Neuronal stem cell (in vitro differentiated cells): ENCODE data around the gene ATF6B.

ENCODE experiments used
- DNase-seq: peaks from one replicate; pipeline ENCODE4 v3.0.0-alpha.2; 2013; ENCODE audit warnings: low spot score
- H2AFZ ChIP-seq: one replicate; pipeline ENCODE4 v1.6.1; 2013; ENCODE audit warnings: mild to moderate bottlenecking, low read length, inconsistent platforms
- H2AK5ac ChIP-seq: 2 replicates; pipeline ENCODE4 v1.6.1; 2013; ENCODE audit warnings: low read depth, mild to moderate bottlenecking, inconsistent platforms, low read length, moderate library complexity, mixed read lengths
- H2BK120ac ChIP-seq: 2 replicates; pipeline ENCODE4 v1.6.1; 2013; ENCODE audit warnings: low read depth, mild to moderate bottlenecking, inconsistent platforms, low read length, moderate library complexity, mixed read lengths
- H2BK12ac ChIP-seq: one replicate; pipeline ENCODE4 v1.6.1; 2013; ENCODE audit warnings: low read length, inconsistent platforms
- H2BK15ac ChIP-seq: 2 replicates; pipeline ENCODE4 v1.6.1; 2013; ENCODE audit warnings: mild to moderate bottlenecking, low read length, inconsistent platforms, mixed read lengths
- H2BK5ac ChIP-seq: one replicate; pipeline ENCODE4 v1.6.1; 2013; ENCODE audit warnings: inconsistent platforms, mild to moderate bottlenecking, low read length, moderate library complexity
- H3K14ac ChIP-seq: one replicate; pipeline ENCODE4 v1.6.1; 2013; ENCODE audit warnings: low read length, inconsistent platforms
- H3K18ac ChIP-seq: 2 replicates; pipeline ENCODE4 v1.6.1; 2013; ENCODE audit warnings: low read length, inconsistent platforms
- H3K23ac ChIP-seq: 2 replicates; pipeline ENCODE4 v1.6.1; 2013; ENCODE audit warnings: low read depth, mild to moderate bottlenecking, mixed read lengths, low read length, inconsistent platforms; ENCODE audit not compliant: poor library complexity
- H3K27ac ChIP-seq: replicated peaks from 3 replicates; pipeline ENCODE4 v1.5.1; 2013; ENCODE audit warnings: low read length, inconsistent platforms
- H3K27me3 ChIP-seq, 3 experiments: 2 replicates each; pipeline ENCODE4 v1.6.1; 2013; ENCODE audit warnings: low read length in 3 of 3, mild to moderate bottlenecking in 2 of 3, inconsistent platforms in 1 of 3, low read depth in 1 of 3, mixed read lengths in 1 of 3, moderate library complexity in 1 of 3; ENCODE audit not compliant: control insufficient read depth in 3 of 3, insufficient read depth in 3 of 3
- H3K36me3 ChIP-seq, 2 donors: replicated peaks in 1 of 2; 2 replicates each; pipeline ENCODE4 v1.6.1; 2013; ENCODE audit warnings: low read length in 2 of 2; ENCODE audit not compliant: control insufficient read depth in 2 of 2, insufficient read depth in 2 of 2
- H3K4ac ChIP-seq: 2 replicates; pipeline ENCODE4 v1.6.1; 2013; ENCODE audit warnings: inconsistent platforms, mild to moderate bottlenecking, low read length, moderate library complexity
- H3K4me1 ChIP-seq, 2 donors: 1 replicate in 1 of 2; 2 replicates in 1 of 2; pipeline ENCODE4 v1.6.1; 2013; ENCODE audit warnings: low read length in 2 of 2, low read depth in 1 of 2; ENCODE audit not compliant: control insufficient read depth in 2 of 2, insufficient read depth in 1 of 2
- H3K4me2 ChIP-seq: one replicate; pipeline ENCODE4 v1.6.1; 2013; ENCODE audit warnings: mild to moderate bottlenecking, low read length, inconsistent platforms; ENCODE audit not compliant: insufficient read depth, poor library complexity, severe bottlenecking
- H3K4me3 ChIP-seq, 2 donors: 2 replicates each; pipeline ENCODE4 v1.5.1; 2013; ENCODE audit warnings: low read length in 2 of 2, mild to moderate bottlenecking in 2 of 2, inconsistent platforms in 1 of 2, moderate library complexity in 1 of 2
- H3K79me1 ChIP-seq: one replicate; pipeline ENCODE4 v1.6.1; 2013; ENCODE audit warnings: low read depth, mild to moderate bottlenecking, inconsistent platforms, low read length, moderate library complexity
- H3K9ac ChIP-seq: one replicate; pipeline ENCODE4 v1.6.1; 2013; ENCODE audit warnings: mild to moderate bottlenecking, low read depth, low read length, inconsistent platforms; ENCODE audit not compliant: poor library complexity
- H3K9me3 ChIP-seq, 2 donors: replicated peaks in 1 of 2; 2 replicates each; pipeline versions ENCODE3 to v1.6.1; 2013; ENCODE audit warnings: low read length in 2 of 2, mild to moderate bottlenecking in 2 of 2, inconsistent platforms in 1 of 2, low read depth in 1 of 2, mixed read lengths in 1 of 2, moderate library complexity in 1 of 2; ENCODE audit not compliant: control insufficient read depth in 2 of 2, insufficient read depth in 1 of 2
- H4K8ac ChIP-seq: one replicate; pipeline ENCODE4 v1.6.1; 2013; ENCODE audit warnings: low read depth, mild to moderate bottlenecking, inconsistent platforms, low read length, moderate library complexity
- H4K91ac ChIP-seq: one replicate; pipeline ENCODE4 v1.6.1; 2013; ENCODE audit warnings: low read length, low read depth, mild to moderate bottlenecking, inconsistent platforms; ENCODE audit not compliant: poor library complexity
- WGBS, 2 donors: extraction: QIAGEN DNeasy Blood & Tissue Kit; methylation state at CpG; one replicate each; pipeline ENCODE4 v1.1.7; 2013; ENCODE audit warnings: missing lambda C conversion rate in 2 of 2, mixed read lengths in 1 of 2; ENCODE audit not compliant: insufficient read length in 2 of 2, insufficient replicate concordance in 1 of 2; ENCODE audit errors: extremely low coverage in 2 of 2; 5-methylcytosine and 5-hydroxymethylcytosine counted together

ATF6B gene

DNA sequence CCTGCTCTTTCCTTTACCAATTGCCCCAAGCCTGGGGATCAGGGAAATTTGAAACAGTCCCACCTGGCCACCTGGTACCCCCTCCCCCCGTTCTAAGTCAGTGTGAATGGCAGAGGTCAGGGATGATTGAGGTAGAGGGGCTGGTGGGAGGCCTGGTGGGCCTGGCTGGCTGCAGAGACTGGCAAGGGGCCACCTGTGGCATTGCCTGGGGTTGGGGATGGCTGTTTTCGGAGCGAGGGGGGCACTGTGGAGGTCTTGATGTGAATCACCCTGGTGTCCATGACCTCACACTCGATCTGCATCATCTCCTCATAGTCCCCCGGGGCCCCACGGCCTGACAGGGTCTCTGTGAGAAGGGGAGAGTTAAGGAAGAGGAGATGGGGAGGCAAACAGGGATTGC lies 12.4 kb downstream of the ATF6B start:
- no CpG with 5 or more reads among the region's 6 CpGs for WGBS, 2 donors
- DNase-seq: no peak
- Histone ChIP-seq H3K14ac (no peak overlapping the region), H3K9ac (no peak overlapping the region), H3K18ac (no peak overlapping the region), H2BK12ac (no peak overlapping the region), H3K4me1 (peaks cover 4 to 12% of the 10 kb centered on the region in 2 donors), H3K27me3 (no peaks in the 10 kb centered on the region), H3K4me3 (no peak overlapping the region), H3K23ac (no peak overlapping the region), H3K36me3 (peaks cover 41 to 54% of the 10 kb centered on the region in 2 donors), H3K79me1 (peaks cover 2% of the 10 kb centered on the region), H3K4ac (no peak overlapping the region), H4K8ac (no peak overlapping the region), H2BK5ac (no peak overlapping the region), H3K27ac (no peak overlapping the region), H2BK15ac (no peak overlapping the region), H2BK120ac (no peak overlapping the region), H3K4me2 (no peak overlapping the region), H2AK5ac (no peak overlapping the region), H4K91ac (no peak overlapping the region), H2AFZ (no peak overlapping the region), H3K9me3 (peaks cover 0 to 2% of the 10 kb centered on the region in 2 donors)

DNA sequence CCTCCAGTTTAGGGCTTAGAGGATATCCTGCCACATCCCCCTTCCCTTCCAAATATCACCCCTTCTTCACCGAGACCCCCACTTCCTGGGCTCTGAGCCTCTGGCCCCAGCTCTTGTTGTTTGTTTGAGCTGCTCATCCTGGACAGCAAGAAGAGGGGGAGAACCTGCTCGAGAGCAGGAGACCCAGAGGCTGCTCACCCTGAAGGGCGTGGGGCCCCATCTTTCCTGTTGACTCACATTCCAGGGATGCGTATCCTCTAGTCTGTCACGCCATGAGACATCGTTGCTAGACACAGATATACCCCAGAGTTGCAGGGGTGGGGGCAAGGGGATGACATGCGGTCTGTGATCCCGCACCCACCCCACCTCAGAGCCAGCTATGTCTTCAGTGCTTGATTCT lies 13.2 kb downstream of the ATF6B start:
- Histone ChIP-seq H3K4me2 (no peak overlapping the region), H2BK120ac (no peak overlapping the region), H3K27ac (no peak overlapping the region), H3K14ac (no peak overlapping the region), H2BK12ac (no peak overlapping the region), H2AFZ (no peak overlapping the region), H3K79me1 (peaks cover 2% of the 10 kb centered on the region), H3K4me1 (peaks cover 4 to 12% of the 10 kb centered on the region in 2 donors), H3K36me3 (peaks cover 40 to 49% of the 10 kb centered on the region in 2 donors), H3K27me3 (peaks cover 0 to 2% (median 0%) of the 10 kb centered on the region in 3 experiments), H3K4ac (no peak overlapping the region), H3K4me3 (no peak overlapping the region), H2AK5ac (no peak overlapping the region), H3K18ac (no peak overlapping the region), H2BK15ac (no peak overlapping the region), H3K23ac (no peak overlapping the region), H4K8ac (no peak overlapping the region), H3K9me3 (peaks cover 0 to 2% of the 10 kb centered on the region in 2 donors), H4K91ac (no peak overlapping the region), H3K9ac (no peak overlapping the region), H2BK5ac (no peak overlapping the region)
- no CpG with 5 or more reads among the region's 8 CpGs for WGBS, 2 donors
- DNase-seq: no peak

DNA sequence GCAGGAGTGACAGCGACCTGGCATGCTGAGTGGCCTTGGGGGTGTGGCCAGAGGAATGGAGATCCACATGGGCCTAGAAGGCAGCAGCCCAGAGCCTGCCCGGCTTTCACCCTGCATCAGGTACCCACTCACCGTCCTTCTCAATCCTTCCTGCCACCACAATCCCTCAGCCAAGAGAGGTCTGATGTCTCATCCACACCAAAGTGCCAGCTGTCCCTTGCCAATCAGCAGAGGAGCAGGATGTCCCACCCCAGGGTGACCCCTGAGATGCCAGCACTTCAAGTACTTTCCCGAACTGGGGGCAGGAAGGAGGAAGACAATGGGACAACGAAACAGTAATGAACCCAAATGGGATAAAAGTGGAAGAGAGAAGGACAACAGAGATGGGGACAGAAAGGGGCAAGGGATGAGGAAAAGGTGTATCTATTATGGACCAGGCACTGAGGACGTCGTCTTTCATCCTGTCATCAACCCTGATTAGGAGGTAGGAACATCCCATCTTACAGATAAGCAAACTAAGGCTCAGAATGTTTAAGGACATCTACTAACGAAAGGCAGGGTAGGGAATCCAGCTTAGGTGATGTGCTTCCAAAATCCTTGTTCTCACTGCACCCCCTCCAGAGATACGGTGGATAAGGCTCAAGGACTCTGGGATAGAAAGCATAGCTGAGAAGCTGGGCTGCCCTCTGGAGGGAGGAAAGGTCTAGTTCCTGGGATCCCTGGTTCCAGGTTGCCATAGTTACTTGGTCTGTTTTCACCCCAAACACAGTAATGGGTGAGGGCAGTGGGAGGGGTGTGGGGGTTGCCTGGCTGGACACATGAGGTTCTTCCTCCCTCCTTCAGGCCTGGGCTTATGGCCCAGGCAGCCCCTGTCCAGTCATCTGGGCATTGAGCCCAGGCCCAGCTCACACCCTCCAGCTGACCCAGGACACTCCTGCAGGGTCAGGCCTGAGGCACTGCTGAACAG lies 14.4 kb downstream of the ATF6B start:
- Histone ChIP-seq H3K18ac (peak overlapping the region; percentile 64), H4K8ac (no peak overlapping the region), H3K4me3 (no peak overlapping the region), H3K9ac (no peak overlapping the region), H3K79me1 (peaks cover 2% of the 10 kb centered on the region), H3K14ac (no peak overlapping the region), H3K27ac (no peak overlapping the region), H3K36me3 (peaks cover 36 to 40% of the 10 kb centered on the region in 2 donors), H4K91ac (no peak overlapping the region), H3K23ac (peak overlapping the region; percentile 30), H2BK5ac (no peak overlapping the region), H3K9me3 (peaks cover 0 to 2% of the 10 kb centered on the region in 2 donors), H2BK15ac (no peak overlapping the region), H3K4me2 (no peak overlapping the region), H2BK12ac (no peak overlapping the region), H3K27me3 (peaks cover 0 to 9% (median 0%) of the 10 kb centered on the region in 3 experiments), H2BK120ac (no peak overlapping the region), H2AK5ac (no peak overlapping the region), H3K4me1 (peaks cover 8 to 13% of the 10 kb centered on the region in 2 donors), H3K4ac (no peak overlapping the region), H2AFZ (no peak overlapping the region)
- WGBS, 2 donors: no CpG with 5 or more reads among the region's 9 CpGs
- DNase-seq: peak; percentile 56

- no peak overlapping the region for H3K9ac ChIP-seq
- H3K4me1 ChIP-seq: peaks cover 15 to 22% of the 10 kb centered on the region in 2 donors
- no peak overlapping the region for H3K4me2 ChIP-seq
- no peak overlapping the region for H4K8ac ChIP-seq
- H3K4ac ChIP-seq: no peak overlapping the region
- peaks cover 0 to 13% (median 0%) of the 10 kb centered on the region in 3 experiments for H3K27me3 ChIP-seq
- H3K23ac ChIP-seq: no peak overlapping the region
- H3K9me3 ChIP-seq: peaks cover 0 to 2% of the 10 kb centered on the region in 2 donors
- H4K91ac ChIP-seq: no peak overlapping the region
- H3K27ac ChIP-seq: no peak overlapping the region
- no peak overlapping the region for H3K4me3 ChIP-seq
- H2BK5ac ChIP-seq: no peak overlapping the region
- H3K14ac ChIP-seq: no peak overlapping the region
- H2AK5ac ChIP-seq: no peak overlapping the region
- no CpG with 5 or more reads among the region's 9 CpGs for WGBS, 2 donors
- H2BK120ac ChIP-seq: no peak overlapping the region
- H3K18ac ChIP-seq: no peak overlapping the region
- H2BK12ac ChIP-seq: no peak overlapping the region
- no peaks in the 10 kb centered on the region for H3K79me1 ChIP-seq
- no peak overlapping the region for H2AFZ ChIP-seq
- H3K36me3 ChIP-seq: peaks cover 27 to 30% of the 10 kb centered on the region in 2 donors
- H2BK15ac ChIP-seq: no peak overlapping the region
- DNase-seq: no peak
Measured at GRCh38 chr6:32112431-32112980, 15.5 kb downstream of the ATF6B start.
